ENCODE measurements around the gene VTI1A.
"Not testable (repeated sequence)": the region's sequence is repeated elsewhere in the genome, so short reads cannot be mapped to it uniquely, and the experiment has no call there.

The VTI1A gene

DNA sequence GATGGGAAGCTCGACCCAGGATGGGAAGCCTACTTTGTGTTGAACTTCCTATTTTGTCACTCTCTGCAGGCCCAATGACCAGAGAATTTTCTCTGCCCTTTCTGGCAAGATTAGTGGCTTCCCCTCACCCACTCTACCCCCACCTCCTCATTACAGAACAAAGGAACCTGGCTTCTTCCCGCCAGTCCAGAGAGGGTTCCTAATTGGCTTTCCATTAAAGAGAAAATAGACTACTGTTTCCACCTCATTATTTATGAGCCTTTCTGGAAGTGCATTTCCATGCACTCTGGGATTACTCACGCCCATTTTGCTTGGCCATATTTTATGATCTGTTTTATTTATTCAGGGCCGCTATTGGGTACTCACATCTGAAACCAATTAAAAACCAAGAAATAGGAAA lies 408.1 kb downstream of the VTI1A start:
- no peak overlapping the region for H3K27ac ChIP-seq (ENCODE audit: low read depth, low read length, severe bottlenecking)

DNA sequence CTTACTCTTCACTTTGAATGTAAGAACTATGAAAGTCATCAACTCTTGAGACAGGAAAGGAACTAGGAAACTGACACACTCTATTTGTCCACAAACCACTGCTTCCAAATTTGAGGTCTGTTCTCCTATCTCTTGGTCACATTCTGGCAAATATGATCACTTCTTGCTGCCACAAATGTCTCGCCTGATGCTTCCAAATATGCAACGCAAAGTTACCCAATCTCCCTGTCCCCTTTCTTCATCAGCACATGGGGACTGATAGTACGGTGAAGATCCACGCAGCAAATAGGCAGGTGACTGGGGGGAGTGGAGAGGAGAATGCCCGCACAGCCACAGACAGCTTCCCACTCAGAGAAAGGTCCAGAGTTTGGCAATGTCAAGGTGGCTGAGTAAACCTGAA lies 410.5 kb downstream of the VTI1A start:
- Histone ChIP-seq H3K36me3 (ENCODE audit: control insufficient read depth, insufficient read depth, low read length) (no peaks in the 10 kb centered on the region), H3K27ac (ENCODE audit: low read depth, low read length, severe bottlenecking) (no peak overlapping the region), H3K4me1 (ENCODE audit: control insufficient read depth, insufficient read depth, low read length, poor library complexity, severe bottlenecking) (peaks cover 2% of the 10 kb centered on the region), H3K4me3 (ENCODE audit: extremely low read depth, insufficient read depth, low read length, poor library complexity, severe bottlenecking) (no peak overlapping the region), H3K9me3 (ENCODE audit: control insufficient read depth, low read length) (no peaks in the 10 kb centered on the region)
- 60 to 100% methylated on average over 1 to 4 of the region's 5 CpGs for WGBS, 2 experiments (ENCODE audit: insufficient coverage in 2 of 2)

More for the DNA sequence above, 408.1 kb downstream of the VTI1A start:
- no peak overlapping the region for H3K4me3 ChIP-seq (ENCODE audit: extremely low read depth, insufficient read depth, low read length, poor library complexity, severe bottlenecking)
- H3K9me3 ChIP-seq (ENCODE audit: control insufficient read depth, low read length), result no peaks in the 10 kb centered on the region
- 80 to 100% methylated on average over 1 to 4 of the region's 4 CpGs for WGBS, 2 experiments (ENCODE audit: insufficient coverage in 2 of 2)
- no peaks in the 10 kb centered on the region for H3K4me1 ChIP-seq (ENCODE audit: control insufficient read depth, insufficient read depth, low read length, poor library complexity, severe bottlenecking)
- H3K36me3 ChIP-seq (ENCODE audit: control insufficient read depth, insufficient read depth, low read length), result no peaks in the 10 kb centered on the region

DNA sequence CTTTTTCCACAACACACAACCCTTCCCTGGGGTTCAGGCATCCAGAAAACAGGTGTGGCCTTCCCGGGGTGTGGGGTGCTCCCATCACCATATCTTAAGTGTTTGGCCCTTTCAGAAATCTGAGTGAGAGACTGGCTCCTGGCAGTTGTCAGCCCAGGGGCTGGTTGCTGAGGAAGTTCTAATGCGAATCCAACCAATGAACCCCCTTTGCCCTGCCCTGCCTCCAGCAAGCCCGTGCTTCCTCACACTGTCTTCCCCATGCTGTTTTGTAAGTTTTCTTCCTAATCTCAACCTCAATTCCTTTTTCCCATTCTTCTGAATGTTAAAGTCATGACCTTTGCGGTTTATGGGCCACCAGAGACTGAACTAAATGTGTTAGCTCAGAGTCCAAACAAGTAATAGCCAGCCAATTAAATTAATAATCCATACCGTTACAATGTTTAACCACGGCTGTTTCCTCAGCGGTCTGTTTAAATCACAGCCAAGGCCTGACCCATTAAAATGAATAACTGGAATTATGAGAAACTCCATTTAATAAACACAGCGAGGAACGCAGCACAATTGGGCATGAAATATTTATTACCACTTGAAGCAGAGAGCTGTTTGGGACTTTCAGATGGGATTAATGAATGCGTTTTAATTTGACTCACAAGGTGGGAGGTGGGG lies 412.1 kb downstream of the VTI1A start:
- H3K36me3 ChIP-seq (ENCODE audit: control insufficient read depth, insufficient read depth, low read length), result no peaks in the 10 kb centered on the region
- peaks cover 2% of the 10 kb centered on the region for H3K9me3 ChIP-seq (ENCODE audit: control insufficient read depth, low read length)
- no peak overlapping the region for H3K27ac ChIP-seq (ENCODE audit: low read depth, low read length, severe bottlenecking)
- H3K4me1 ChIP-seq (ENCODE audit: control insufficient read depth, insufficient read depth, low read length, poor library complexity, severe bottlenecking), result peaks cover 2% of the 10 kb centered on the region
- no peak overlapping the region for H3K4me3 ChIP-seq (ENCODE audit: extremely low read depth, insufficient read depth, low read length, poor library complexity, severe bottlenecking)
- WGBS, 2 experiments (ENCODE audit: insufficient coverage in 2 of 2), result 78 to 85% methylated on average over 5 of the region's 10 CpGs

DNA sequence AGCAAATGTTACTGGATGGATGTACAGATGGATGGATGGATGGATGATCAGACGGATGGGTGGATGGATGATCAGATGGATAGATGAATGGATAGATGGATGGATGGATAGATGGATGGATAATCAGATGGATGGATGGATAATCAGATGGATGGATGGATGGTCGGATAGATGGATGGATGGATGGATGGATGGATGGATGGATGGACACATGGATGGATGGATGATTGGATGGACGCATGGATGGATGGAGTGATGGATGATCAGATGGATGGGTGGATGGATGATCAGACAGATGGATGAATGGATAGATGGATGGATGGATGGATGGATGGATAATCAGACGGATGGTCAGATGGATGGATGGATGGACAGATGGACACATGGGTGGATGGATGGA lies 412.8 kb downstream of the VTI1A start:
- Histone ChIP-seq H3K36me3 (ENCODE audit: control insufficient read depth, insufficient read depth, low read length) (no peaks in the 10 kb centered on the region), H3K4me3 (ENCODE audit: extremely low read depth, insufficient read depth, low read length, poor library complexity, severe bottlenecking) (no peak overlapping the region), H3K9me3 (ENCODE audit: control insufficient read depth, low read length) (peaks cover 8% of the 10 kb centered on the region), H3K4me1 (ENCODE audit: control insufficient read depth, insufficient read depth, low read length, poor library complexity, severe bottlenecking) (peaks cover 2% of the 10 kb centered on the region), H3K27ac (ENCODE audit: low read depth, low read length, severe bottlenecking) (no peak overlapping the region)
- 95 to 96% methylated on average over 4 of the region's 4 CpGs for WGBS, 2 experiments (ENCODE audit: insufficient coverage in 2 of 2)

DNA sequence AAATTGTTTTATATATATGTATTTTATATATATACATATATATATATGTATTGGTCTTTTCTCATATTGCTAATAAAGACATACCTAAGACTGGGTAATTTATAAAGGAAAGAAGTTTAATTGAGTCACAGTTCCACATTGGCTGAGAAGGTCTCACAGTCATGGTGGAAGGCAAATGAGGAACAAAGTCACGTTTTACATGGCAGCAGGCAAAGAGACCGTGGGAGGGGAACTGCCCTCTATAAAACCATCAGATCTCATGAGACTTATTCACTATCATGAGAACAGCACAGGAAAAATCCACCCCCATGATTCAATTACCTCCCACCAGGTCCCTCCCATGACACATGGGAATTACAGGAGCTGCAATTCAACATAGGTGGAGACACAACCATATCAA lies 416.4 kb downstream of the VTI1A start:
- not testable (repeated sequence) for H3K27ac ChIP-seq (ENCODE audit: low read depth, low read length, severe bottlenecking); H3K36me3 ChIP-seq (ENCODE audit: control insufficient read depth, insufficient read depth, low read length); H3K9me3 ChIP-seq (ENCODE audit: control insufficient read depth, low read length); H3K4me3 ChIP-seq (ENCODE audit: extremely low read depth, insufficient read depth, low read length, poor library complexity, severe bottlenecking); H3K4me1 ChIP-seq (ENCODE audit: control insufficient read depth, insufficient read depth, low read length, poor library complexity, severe bottlenecking)
- WGBS, 2 experiments (ENCODE audit: insufficient coverage in 2 of 2), result 100% methylated on average over 1 of the region's 2 CpGs

All from mesodermal cell (in vitro differentiated cells).